ENCODE results near the gene TTPAL. TPM values are rescaled to one million over a fixed set of nuclear protein-coding genes. Genes with fewer than 3 reads are reported as not detected.

TTPAL gene
- total RNA-seq, 4 donors from 2014 or later = 6.0 to 30.5 (median 8.9) TPM

DNA sequence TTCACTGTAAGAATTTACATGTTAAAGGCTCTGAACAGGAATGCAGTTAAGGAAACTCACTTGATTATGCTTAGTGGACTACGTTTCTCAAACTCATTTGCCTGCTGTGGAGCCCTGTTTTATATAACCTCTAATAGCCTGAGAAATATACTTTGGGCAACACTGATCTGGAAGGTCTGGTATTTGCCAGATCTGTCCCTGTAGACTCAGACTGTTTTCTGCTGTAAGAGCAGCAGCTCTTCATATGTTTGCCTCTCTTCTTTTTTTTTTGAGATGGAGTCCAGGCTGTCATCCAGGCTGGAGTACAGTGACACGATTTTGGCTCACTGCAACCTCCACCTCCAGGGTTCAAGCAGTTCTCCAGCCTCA is 10.1 kb downstream of the TTPAL start:
- no peak overlapping the region for H3K27ac ChIP-seq
- H3K9me3 ChIP-seq = no peaks in the 10 kb centered on the region
- H3K27me3 ChIP-seq = no peaks in the 10 kb centered on the region
- TF ChIP-seq POLR2A (IDR thresholded peaks at IDR 0.05) (no peak), CTCF (IDR thresholded peaks at IDR 0.05) (no peak)
- no peak overlapping the region for H3K4me3 ChIP-seq
- H3K4me1 ChIP-seq = no peaks in the 10 kb centered on the region
- peaks cover 0 to 86% (median 0%) of the 10 kb centered on the region in 3 donors for H3K36me3 ChIP-seq
- DNase-seq = no peak

GRCh38 chr20:44488551-44488950 is 12.9 kb downstream of the TTPAL start:
- TF ChIP-seq CTCF (IDR thresholded peaks at IDR 0.05) = no peak
- no peak for TF ChIP-seq POLR2A (IDR thresholded peaks at IDR 0.05)
- H3K9me3 ChIP-seq = no peaks in the 10 kb centered on the region
- H3K4me3 ChIP-seq = no peak overlapping the region
- H3K36me3 ChIP-seq = peaks cover 0 to 91% (median 0%) of the 10 kb centered on the region in 3 donors
- H3K4me1 ChIP-seq = no peaks in the 10 kb centered on the region
- DNase-seq = no peak
- H3K27me3 ChIP-seq = no peaks in the 10 kb centered on the region
- no peak overlapping the region for H3K27ac ChIP-seq

- H3K4me1 ChIP-seq = no peaks in the 10 kb centered on the region
- DNase-seq = no peak
- H3K27me3 ChIP-seq = no peaks in the 10 kb centered on the region
- peaks cover 0 to 91% (median 0%) of the 10 kb centered on the region in 3 donors for H3K36me3 ChIP-seq
- H3K9me3 ChIP-seq = no peaks in the 10 kb centered on the region
- no peak overlapping the region for H3K27ac ChIP-seq
- H3K4me3 ChIP-seq = no peak overlapping the region
- no peak for TF ChIP-seq POLR2A (IDR thresholded peaks at IDR 0.05)
- TF ChIP-seq CTCF (IDR thresholded peaks at IDR 0.05) = no peak
These were observed 13.5 kb downstream of the TTPAL start for GRCh38 chr20:44489223-44489622.

GRCh38 chr20:44489931-44490330 is 14.3 kb downstream of the TTPAL start:
- Histone ChIP-seq H3K4me1 (no peaks in the 10 kb centered on the region), H3K27ac (no peak overlapping the region), H3K9me3 (no peaks in the 10 kb centered on the region), H3K27me3 (no peaks in the 10 kb centered on the region), H3K36me3 (peaks cover 0 to 91% (median 0%) of the 10 kb centered on the region in 3 donors), H3K4me3 (no peak overlapping the region)
- TF ChIP-seq CTCF (IDR thresholded peaks at IDR 0.05) (no peak), POLR2A (IDR thresholded peaks at IDR 0.05) (no peak)
- no peak for DNase-seq

- Histone ChIP-seq H3K36me3 (peaks cover 0 to 91% (median 0%) of the 10 kb centered on the region in 3 donors), H3K4me3 (no peak overlapping the region), H3K4me1 (no peaks in the 10 kb centered on the region), H3K27me3 (no peaks in the 10 kb centered on the region), H3K27ac (peak overlapping the region in 2 of 4 donors; percentile 17 to 53), H3K9me3 (no peaks in the 10 kb centered on the region)
- no peak for DNase-seq
- TF ChIP-seq CTCF (IDR thresholded peaks at IDR 0.05) (no peak), POLR2A (IDR thresholded peaks at IDR 0.05) (no peak)
These were observed 16.1 kb downstream of the TTPAL start for GRCh38 chr20:44491635-44492395.
